GM19351 (cell line): ENCODE measurements around the gene PRRT3.
"Not testable (repeated sequence)": the region's sequence is repeated elsewhere in the genome, so short reads cannot be mapped to it uniquely, and the experiment has no call there.

Experiments
- ATAC-seq: cut with Tn5 transposase; IDR thresholded peaks from one replicate; pipeline ENCODE4 v1.9.1; 2021; ENCODE audit warnings: mild to moderate bottlenecking, moderate library complexity; ENCODE audit not compliant: unreplicated experiment

PRRT3 gene

GRCh38 chr3:9947025-9947995 is 4.9 kb downstream of the PRRT3 start:
- no peak for ATAC-seq

- no peak for ATAC-seq
Measured at GRCh38 chr3:9946112-9947024, 5.8 kb downstream of the PRRT3 start.

- ATAC-seq = no peak
Measured at GRCh38 chr3:9945358-9945757, 6.8 kb downstream of the PRRT3 start.

- no peak for ATAC-seq
Measured at GRCh38 chr3:9944271-9944670, 7.9 kb downstream of the PRRT3 start.

GRCh38 chr3:9942934-9943690 is 9.1 kb downstream of the PRRT3 start:
- no peak for ATAC-seq

GRCh38 chr3:9942164-9942563 is 10.0 kb downstream of the PRRT3 start:
- no peak for ATAC-seq

GRCh38 chr3:9940746-9941145 is 11.5 kb downstream of the PRRT3 start:
- no peak for ATAC-seq

- not testable (repeated sequence) for ATAC-seq
Measured at GRCh38 chr3:9939906-9940305, 12.3 kb downstream of the PRRT3 start.

- no peak for ATAC-seq
Measured at GRCh38 chr3:9938966-9939365, 13.2 kb downstream of the PRRT3 start.

GRCh38 chr3:9937486-9938238 is 14.5 kb downstream of the PRRT3 start:
- no peak for ATAC-seq

GRCh38 chr3:9935966-9936510 is 16.2 kb downstream of the PRRT3 start:
- no peak for ATAC-seq

GRCh38 chr3:9934993-9935392 is 17.2 kb downstream of the PRRT3 start:
- no peak for ATAC-seq

GRCh38 chr3:9934235-9934621 is 18.0 kb downstream of the PRRT3 start:
- no peak for ATAC-seq

- peak; percentile 82 for ATAC-seq
Measured at GRCh38 chr3:9933561-9934234, 18.5 kb downstream of the PRRT3 start, which contains the start of gene CRELD1. CRELD1 (plus strand) TSS chr3:9933834; CDS start chr3:9934439, 605 bp downstream.

- ATAC-seq = peak; percentile 65
Measured at GRCh38 chr3:9932843-9933560, 19.2 kb downstream of the PRRT3 start.

GRCh38 chr3:9932535-9932842 is 19.7 kb downstream of the PRRT3 start:
- no peak for ATAC-seq

GRCh38 chr3:9930804-9931418 is 21.3 kb downstream of the PRRT3 start:
- ATAC-seq = no peak

- no peak for ATAC-seq
Measured at GRCh38 chr3:9928158-9928557, 24.1 kb downstream of the PRRT3 start.
